SIG-M5 (cell line): ENCODE measurements around the gene PMF1.

Source experiments
- DNase-seq: peaks from one replicate; lab custom pipeline; 2025; lab: John Stamatoyannopoulos, UW

The PMF1 gene

DNA sequence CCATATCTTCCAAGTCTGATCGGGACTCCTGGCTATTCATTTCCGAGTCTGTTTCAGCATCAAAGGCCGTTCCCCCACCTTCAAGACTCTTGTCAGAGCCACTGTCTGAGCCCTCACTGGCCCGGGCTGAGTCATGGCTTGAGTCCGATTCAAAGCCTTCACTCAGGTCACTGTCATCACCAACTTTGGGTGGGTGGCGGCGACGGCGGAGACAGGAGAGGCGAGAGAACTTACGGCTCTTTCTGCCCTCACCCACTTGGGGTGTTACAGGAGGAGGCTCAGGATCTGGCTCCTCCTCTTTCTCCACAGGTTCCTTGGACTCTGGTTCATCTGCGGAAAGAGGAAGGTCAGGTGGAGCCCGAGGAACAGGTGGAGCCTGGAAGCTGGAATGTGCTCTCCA is 53.2 kb downstream of the PMF1 start:
- DNase-seq, result no peak

- no peak for DNase-seq
Measured at GRCh38 chr1:156268336-156268735, 55.5 kb downstream of the PMF1 start.

DNA sequence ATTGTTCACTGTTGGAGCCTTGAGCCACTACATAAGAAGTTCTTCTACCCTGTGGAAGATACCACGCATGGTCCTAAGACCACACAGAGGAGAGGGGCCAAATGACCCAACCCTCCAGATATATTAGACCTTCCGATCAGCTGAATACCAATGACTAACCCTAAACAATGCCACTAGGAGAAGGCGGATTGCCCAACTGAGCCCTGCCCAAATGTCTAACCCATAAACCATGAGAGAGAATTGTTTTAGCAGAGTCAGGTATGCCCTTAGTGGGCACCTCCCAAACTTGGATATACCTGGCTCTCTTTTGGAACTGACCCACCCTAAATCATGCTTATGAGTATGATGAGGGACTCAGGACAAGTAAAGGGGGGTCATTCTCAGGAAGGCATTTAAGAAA is 57.5 kb downstream of the PMF1 start:
- no peak for DNase-seq

GRCh38 chr1:156276532-156276931 is 63.7 kb downstream of the PMF1 start:
- no peak for DNase-seq

DNA sequence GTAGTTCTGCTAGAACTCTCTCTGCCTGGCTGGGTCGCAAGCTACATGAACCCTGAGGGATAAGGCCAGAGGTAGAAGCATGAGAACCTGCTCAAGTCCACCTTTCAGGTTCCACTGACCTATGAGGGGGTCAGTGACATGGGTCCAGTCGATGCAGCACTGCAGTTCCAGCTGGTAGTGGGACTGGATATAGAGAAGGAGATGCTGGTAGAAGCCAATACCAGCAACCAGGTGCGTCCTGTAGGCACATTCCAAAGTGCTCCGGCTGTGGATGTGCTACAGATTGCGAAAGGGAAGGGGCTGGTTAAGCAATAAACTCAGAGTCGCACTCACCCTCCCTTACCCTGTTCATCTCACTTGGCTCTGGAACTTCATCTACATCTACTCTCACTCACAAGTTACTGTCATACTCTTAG is 64.2 kb downstream of the PMF1 start:
- DNase-seq, result no peak

- no peak for DNase-seq
Measured at GRCh38 chr1:156279837-156280236, 67.0 kb downstream of the PMF1 start.

DNA sequence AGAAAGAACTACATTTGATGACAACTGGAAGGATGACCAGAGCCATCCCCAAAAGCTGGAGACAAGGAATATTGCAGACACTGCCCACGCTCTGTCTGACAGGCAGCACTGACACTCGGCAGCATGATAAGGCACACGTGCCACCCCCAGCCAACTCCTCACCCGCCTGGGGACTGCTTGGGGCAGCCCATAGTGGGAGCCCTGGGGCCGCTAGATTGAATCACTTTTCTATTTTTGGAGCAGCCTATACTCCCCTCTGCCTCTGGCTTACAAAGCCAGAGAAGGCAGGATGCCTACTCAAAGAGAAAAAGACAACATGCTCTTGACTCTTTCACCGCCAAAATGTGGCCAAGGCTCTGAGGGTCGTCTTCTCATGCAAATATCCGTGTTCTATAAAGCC is 68.5 kb downstream of the PMF1 start:
- DNase-seq, result peak; percentile 61

GRCh38 chr1:156281693-156282478 is 69.1 kb downstream of the PMF1 start:
- DNase-seq, result no peak

GRCh38 chr1:156282479-156283222 is 69.8 kb downstream of the PMF1 start, which contains the start of gene SMG5:
Gene SMG5, minus strand, starts transcription at chr1:156282825. Its CDS starts 145 bp downstream, at chr1:156282680.
- DNase-seq, result peak; percentile 95

- DNase-seq, result no peak
Measured at GRCh38 chr1:156283521-156283920, 70.7 kb downstream of the PMF1 start.

GRCh38 chr1:156284112-156284511 is 71.3 kb downstream of the PMF1 start, which contains the start of gene TMEM79:
Gene TMEM79, plus strand, starts transcription at chr1:156284325. Its CDS starts 902 bp downstream, at chr1:156285227.
- DNase-seq, result no peak

- DNase-seq, result no peak
Measured at GRCh38 chr1:156284757-156285156, 72.0 kb downstream of the PMF1 start.

GRCh38 chr1:156285437-156285836 is 72.6 kb downstream of the PMF1 start:
- DNase-seq, result no peak

- DNase-seq, result no peak
Measured at GRCh38 chr1:156286061-156286460, 73.3 kb downstream of the PMF1 start.
